HEK293 (cell line): Measurements from ENCODE around the gene NEB.

Experiments
- YY1 ChIP-seq: fragments of 450-650 bp; formaldehyde crosslinking; IDR thresholded peaks from 2 replicates; pipeline ENCODE4 v1.5.1; 2018; ENCODE audit warnings: missing biosample characterization, missing genetic modification characterization
- ZNF202 ChIP-seq: fragments of 450-650 bp; formaldehyde crosslinking; IDR thresholded peaks from 2 replicates; pipeline ENCODE4 v1.5.1; 2016; ENCODE audit warnings: missing biosample characterization, missing genetic modification characterization, borderline replicate concordance
- ZNF292 ChIP-seq: fragments of 450-650 bp; formaldehyde crosslinking; IDR thresholded peaks from 2 replicates; pipeline ENCODE4 v1.5.1; 2016; ENCODE audit warnings: low read depth, missing biosample characterization, missing genetic modification characterization, borderline replicate concordance
- ZNF311 ChIP-seq: fragments of 450-650 bp; formaldehyde crosslinking; IDR thresholded peaks from 2 replicates; pipeline ENCODE4 v1.5.1; 2017; ENCODE audit warnings: missing biosample characterization, missing genetic modification characterization, borderline replicate concordance
- ZNF335 ChIP-seq: fragments of 450-650 bp; formaldehyde crosslinking; conservative IDR thresholded peaks from 2 replicates; pipeline ENCODE4 v1.5.1; 2016; ENCODE audit warnings: missing biosample characterization, missing genetic modification characterization

DNA sequence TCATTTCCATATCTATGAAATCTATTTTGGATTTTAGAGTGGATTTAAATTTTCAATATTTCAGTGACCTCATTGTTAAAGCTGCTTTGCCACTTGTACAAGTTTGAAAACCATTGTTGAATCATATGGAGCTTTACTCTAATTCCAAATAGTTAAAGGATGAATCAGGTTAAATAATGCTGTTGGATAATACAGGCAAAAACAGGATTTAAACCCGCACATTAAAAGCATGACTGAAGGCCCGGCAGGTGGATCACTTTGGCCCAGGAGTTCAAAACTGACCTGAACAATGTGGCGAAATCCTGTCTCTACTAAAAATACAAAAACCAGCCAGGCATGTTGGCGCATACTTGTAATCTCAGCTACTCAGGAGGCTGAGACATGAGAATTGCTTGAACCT is 256.3 kb downstream of the NEB start:
- TF ChIP-seq ZNF202 (tag by site-specific recombination) = no peak
- TF ChIP-seq ZNF335 = no peak
- TF ChIP-seq YY1 (tag by site-specific recombination) = no peak
- no peak for TF ChIP-seq ZNF292
- TF ChIP-seq ZNF311 (tag by site-specific recombination) = no peak
